ENCODE data around the gene SLC39A7.

Gene SLC39A7

GRCh38 chr6:33249732-33250630 is 49.3 kb downstream of the SLC39A7 start:
- H3K4me1 Mint-ChIP-seq = peaks cover 24% of the 10 kb centered on the region
- peaks cover 25% of the 10 kb centered on the region for H3K36me3 Mint-ChIP-seq (ENCODE audit: low read depth)
- H3K4me3 Mint-ChIP-seq = peak overlapping the region; percentile 88 to 94 (median 91)

DNA sequence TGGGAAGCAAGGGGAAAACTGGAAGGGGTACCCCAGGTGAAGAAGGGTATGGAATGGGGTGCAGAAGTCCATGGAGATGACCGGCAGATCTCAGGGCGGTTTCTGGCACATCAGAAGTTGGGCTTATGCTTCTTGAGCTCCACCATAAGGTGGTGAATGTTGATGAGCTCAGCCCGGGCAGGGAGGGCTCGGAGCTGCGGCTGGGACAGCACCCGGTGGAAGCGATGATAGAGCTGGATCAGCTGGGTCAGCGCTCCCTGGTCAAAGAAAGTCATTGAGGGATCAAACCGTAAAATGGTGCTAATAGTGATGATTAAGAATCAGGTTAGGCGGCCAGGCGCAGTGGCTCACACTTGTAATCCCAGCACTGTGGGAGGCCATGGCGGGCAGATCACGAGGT is 50.1 kb downstream of the SLC39A7 start:
- TF ChIP-seq, protein P1, sequence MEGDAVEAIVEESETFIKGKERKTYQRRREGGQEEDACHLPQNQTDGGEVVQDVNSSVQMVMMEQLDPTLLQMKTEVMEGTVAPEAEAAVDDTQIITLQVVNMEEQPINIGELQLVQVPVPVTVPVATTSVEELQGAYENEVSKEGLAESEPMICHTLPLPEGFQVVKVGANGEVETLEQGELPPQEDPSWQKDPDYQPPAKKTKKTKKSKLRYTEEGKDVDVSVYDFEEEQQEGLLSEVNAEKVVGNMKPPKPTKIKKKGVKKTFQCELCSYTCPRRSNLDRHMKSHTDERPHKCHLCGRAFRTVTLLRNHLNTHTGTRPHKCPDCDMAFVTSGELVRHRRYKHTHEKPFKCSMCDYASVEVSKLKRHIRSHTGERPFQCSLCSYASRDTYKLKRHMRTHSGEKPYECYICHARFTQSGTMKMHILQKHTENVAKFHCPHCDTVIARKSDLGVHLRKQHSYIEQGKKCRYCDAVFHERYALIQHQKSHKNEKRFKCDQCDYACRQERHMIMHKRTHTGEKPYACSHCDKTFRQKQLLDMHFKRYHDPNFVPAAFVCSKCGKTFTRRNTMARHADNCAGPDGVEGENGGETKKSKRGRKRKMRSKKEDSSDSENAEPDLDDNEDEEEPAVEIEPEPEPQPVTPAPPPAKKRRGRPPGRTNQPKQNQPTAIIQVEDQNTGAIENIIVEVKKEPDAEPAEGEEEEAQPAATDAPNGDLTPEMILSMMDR (IDR thresholded peaks at IDR 0.05; ENCODE audit: unreplicated experiment in 3 of 3) = no peak
- Mint-ChIP-seq H3K27ac (no peak overlapping the region), H3K36me3 (ENCODE audit: low read depth) (peaks cover 27% of the 10 kb centered on the region), H3K4me1 (peaks cover 24% of the 10 kb centered on the region), H3K27me3 (ENCODE audit: low read depth) (peaks cover 12% of the 10 kb centered on the region), H3K4me3 (peak overlapping the region; percentile 88 to 94 (median 91)), H3K9me3 (no peaks in the 10 kb centered on the region)

More at GRCh38 chr6:33249732-33250630, 49.3 kb downstream of the SLC39A7 start:
- Mint-ChIP-seq H3K27ac (peak overlapping the region in 2 of 3 experiments; percentile 78 to 92), H3K27me3 (ENCODE audit: low read depth) (peaks cover 12% of the 10 kb centered on the region), H3K9me3 (no peaks in the 10 kb centered on the region)
- TF ChIP-seq, protein P1 (IDR thresholded peaks at IDR 0.05; ENCODE audit: unreplicated experiment in 3 of 3) = no peak

DNA sequence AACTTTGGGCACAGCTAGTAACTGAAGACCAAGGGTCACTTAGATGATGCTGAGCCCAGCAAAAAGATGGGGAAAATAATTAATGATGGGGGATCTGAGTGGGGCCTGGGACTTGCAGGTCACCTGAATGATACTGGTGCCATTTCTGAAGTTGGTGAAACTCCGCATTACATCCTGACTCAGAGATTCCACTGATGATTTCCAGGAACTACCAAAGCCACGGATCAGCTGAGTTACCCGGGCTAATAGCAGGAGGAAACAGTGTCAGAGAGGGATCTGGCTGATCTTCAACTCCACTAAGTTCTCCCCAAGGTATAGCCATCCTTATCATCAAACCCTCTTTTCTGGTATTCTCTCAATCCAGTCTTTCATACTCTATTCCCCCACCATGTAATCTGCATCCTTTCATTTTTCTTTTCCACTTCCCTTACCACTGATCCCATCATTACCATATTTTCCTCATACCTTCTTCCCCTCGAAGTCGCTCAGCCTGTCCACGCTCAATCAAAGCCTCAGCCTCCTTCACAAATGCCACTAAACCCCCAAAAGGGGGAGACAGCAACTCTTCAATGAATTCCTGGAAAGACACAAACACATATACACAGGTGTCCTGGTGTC is 50.8 kb downstream of the SLC39A7 start:
- Mint-ChIP-seq H3K4me3 (peak overlapping the region; percentile 33 to 73 (median 67)), H3K36me3 (ENCODE audit: low read depth) (peaks cover 31% of the 10 kb centered on the region), H3K4me1 (peaks cover 24% of the 10 kb centered on the region), H3K27ac (no peak overlapping the region), H3K27me3 (ENCODE audit: low read depth) (peaks cover 4% of the 10 kb centered on the region), H3K9me3 (no peaks in the 10 kb centered on the region)
- TF ChIP-seq, protein P1 (IDR thresholded peaks at IDR 0.05; ENCODE audit: unreplicated experiment in 3 of 3) = no peak

GRCh38 chr6:33252759-33253158 is 52.1 kb downstream of the SLC39A7 start:
- no peak overlapping the region for H3K27ac Mint-ChIP-seq
- no peak overlapping the region for H3K4me3 Mint-ChIP-seq
- H3K36me3 Mint-ChIP-seq (ENCODE audit: low read depth) = peaks cover 37% of the 10 kb centered on the region
- H3K27me3 Mint-ChIP-seq (ENCODE audit: low read depth) = no peaks in the 10 kb centered on the region
- H3K9me3 Mint-ChIP-seq = no peaks in the 10 kb centered on the region
- H3K4me1 Mint-ChIP-seq = peaks cover 24% of the 10 kb centered on the region
- TF ChIP-seq, protein P1 (IDR thresholded peaks at IDR 0.05; ENCODE audit: unreplicated experiment in 3 of 3) = no peak
